Esophagus muscularis mucosa (tissue), 3 donors: ENCODE results near the gene H2BW1.
"Not testable (repeated sequence)": the region's sequence is repeated elsewhere in the genome, so short reads cannot be mapped to it uniquely, and the experiment has no call there.

Source experiments
- EP300 ChIP-seq: sonication (generic); formaldehyde crosslinking; IDR thresholded peaks from one replicate; pipeline ENCODE4 v1.6.1; 2017; ENCODE audit warnings: antibody characterized with exemption
- TF ChIP-seq, protein P1 (sequence below), 3 experiments: fragments of 200-600 bp in 2 of 3; fragments of 450-650 bp in 1 of 3; sonication (generic) in 2 of 3; IDR thresholded peaks; one replicate each; pipeline ENCODE4 v1.5.1; 2017 to 2019; ENCODE audit warnings: antibody characterized with exemption in 3 of 3, mild to moderate bottlenecking in 2 of 3, moderate library complexity in 1 of 3

DNA sequence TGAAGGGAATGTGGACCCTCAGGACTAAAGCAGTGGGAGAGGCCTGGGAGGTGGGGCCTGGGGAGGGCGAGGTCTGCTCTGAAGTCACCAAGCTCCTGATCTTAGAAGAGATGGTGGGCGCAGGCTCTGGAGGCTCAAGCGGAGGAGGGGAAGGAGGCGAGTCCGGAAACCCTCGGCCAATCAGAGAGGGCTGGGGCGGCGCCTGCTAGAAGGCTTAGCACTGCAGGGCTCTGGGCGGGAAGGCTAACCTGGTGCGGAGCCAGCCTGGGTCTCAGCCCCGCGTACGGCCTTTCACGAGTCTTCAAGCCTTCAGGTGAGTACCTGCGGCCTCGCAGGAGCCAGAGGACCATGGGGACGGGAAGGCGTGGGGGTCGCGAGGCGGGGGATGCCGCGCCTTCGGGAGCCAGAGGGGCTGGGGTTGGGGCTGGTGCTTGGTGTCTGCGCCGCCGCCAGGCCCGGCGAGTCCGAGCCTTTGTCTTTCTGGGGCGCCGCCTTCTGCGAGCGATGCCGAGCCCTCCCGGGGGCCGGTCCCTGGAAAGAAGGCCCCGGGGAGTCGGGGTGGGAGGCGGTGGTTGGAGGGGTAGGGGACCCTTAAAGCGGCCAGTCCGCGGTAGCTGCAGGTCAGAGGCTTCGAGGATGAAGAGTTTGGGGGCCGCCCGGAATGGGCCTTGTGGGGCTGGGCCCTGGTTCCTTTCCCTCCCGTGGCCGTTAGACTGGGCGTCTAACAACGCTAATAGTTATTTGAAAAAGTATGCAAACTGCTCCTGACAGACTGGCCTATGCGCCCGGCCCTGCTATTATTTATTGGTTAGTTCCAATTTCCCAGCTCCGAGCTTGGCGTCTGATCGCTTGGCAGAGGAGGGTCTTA, 50.9 kb downstream of the H2BW1 start, which contains the start of gene TMSB15B:
- TF ChIP-seq, protein P1, sequence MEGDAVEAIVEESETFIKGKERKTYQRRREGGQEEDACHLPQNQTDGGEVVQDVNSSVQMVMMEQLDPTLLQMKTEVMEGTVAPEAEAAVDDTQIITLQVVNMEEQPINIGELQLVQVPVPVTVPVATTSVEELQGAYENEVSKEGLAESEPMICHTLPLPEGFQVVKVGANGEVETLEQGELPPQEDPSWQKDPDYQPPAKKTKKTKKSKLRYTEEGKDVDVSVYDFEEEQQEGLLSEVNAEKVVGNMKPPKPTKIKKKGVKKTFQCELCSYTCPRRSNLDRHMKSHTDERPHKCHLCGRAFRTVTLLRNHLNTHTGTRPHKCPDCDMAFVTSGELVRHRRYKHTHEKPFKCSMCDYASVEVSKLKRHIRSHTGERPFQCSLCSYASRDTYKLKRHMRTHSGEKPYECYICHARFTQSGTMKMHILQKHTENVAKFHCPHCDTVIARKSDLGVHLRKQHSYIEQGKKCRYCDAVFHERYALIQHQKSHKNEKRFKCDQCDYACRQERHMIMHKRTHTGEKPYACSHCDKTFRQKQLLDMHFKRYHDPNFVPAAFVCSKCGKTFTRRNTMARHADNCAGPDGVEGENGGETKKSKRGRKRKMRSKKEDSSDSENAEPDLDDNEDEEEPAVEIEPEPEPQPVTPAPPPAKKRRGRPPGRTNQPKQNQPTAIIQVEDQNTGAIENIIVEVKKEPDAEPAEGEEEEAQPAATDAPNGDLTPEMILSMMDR (IDR thresholded peaks at IDR 0.05): not testable (repeated sequence)
- TF ChIP-seq EP300: not testable (repeated sequence)
